SH-SY5Y (cell line): ENCODE measurements around the gene LRMDA.

Source experiments
- GATA2 ChIP-seq: IDR thresholded peaks from 2 replicates; pipeline ENCODE4 v1.6.1; 2011; ENCODE audit warnings: mild to moderate bottlenecking, low read depth, low read length
- GATA3 ChIP-seq: IDR thresholded peaks from 2 replicates; pipeline ENCODE4 v1.6.1; 2011; ENCODE audit warnings: low read depth, mild to moderate bottlenecking, low read length, moderate library complexity

- TF ChIP-seq GATA3: no peak
- TF ChIP-seq GATA2: no peak
Measured at GRCh38 chr10:76001461-76001860, 570.0 kb downstream of the LRMDA start.
